GM19324 (cell line): Measurements from ENCODE around the gene USP34.
"Not testable (repeated sequence)": the region's sequence is repeated elsewhere in the genome, so short reads cannot be mapped to it uniquely, and the experiment has no call there.

Source experiments
- ATAC-seq: cut with Tn5 transposase; IDR thresholded peaks from one replicate; pipeline ENCODE4 v1.9.1; 2021; ENCODE audit warnings: mild to moderate bottlenecking, moderate library complexity; ENCODE audit not compliant: unreplicated experiment, low FRiP score

The USP34 gene

DNA sequence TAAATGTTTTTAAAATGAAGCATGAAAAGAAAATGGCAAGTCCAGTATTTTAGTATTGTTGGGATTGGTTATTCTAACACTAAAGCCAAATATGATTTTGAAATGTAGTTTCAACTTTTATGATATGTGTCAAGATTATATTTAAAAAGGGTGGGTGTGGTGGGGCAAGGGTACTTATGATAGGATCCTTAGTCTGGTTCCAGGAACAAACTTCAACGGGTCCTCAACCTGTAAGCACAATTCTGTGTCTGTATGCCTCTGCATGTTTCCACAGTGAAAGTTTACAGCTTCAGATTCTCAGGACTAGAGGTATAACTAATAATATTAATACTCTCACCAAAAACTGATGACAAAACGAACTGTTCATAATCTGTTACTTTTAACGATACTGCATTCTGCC is 5.8 kb downstream of the USP34 start:
- ATAC-seq = no peak

DNA sequence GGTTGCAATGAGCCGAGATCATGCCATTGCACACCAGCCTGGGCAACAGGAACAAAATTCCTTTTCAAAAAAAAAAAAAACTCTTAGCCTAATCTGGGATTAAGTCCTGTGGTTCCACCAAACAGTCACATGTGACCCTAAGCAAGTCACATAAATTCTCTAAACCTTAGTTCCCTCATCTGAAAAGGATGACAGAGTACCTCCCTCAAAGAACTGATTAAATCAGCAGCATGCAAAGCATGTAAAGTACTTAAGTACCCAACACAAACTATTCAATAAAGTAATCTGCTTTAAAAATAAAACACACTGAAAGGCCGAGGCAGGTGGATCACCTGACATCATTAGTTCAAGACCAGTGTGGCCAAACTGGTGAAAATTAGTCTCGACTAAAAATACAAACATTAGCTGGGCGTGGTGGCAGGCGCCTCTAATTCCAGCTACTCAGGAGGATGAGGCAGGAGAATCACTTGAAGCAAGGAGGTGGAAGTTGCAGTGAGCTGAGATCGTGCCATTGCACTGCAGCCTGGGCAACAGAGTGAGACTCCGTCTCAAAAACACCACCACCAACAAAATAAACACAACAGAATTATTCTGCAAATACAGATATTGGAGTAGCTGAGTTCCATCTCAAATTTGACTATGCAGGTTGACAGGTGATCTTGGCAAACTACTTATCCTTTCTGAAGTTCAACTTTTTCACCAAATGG is 7.0 kb downstream of the USP34 start:
- no peak for ATAC-seq

DNA sequence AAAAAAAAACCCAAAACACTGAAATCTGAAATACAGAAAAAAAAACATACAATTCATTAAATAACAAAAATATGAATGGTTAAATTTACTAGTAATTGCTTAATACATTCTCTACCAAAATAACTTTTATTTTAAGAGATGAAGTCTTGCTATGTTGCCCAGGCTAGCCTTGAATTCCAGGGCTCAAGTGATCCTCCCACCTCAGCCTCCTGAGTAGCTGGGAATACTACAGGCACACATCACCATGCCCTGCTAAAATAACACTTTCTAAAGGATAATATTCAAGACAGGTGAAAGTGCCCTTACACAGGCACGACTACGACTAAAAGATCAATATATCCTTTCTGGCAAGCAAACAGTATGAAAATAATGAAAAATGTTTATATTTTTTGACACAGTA is 9.5 kb downstream of the USP34 start:
- ATAC-seq = no peak

DNA sequence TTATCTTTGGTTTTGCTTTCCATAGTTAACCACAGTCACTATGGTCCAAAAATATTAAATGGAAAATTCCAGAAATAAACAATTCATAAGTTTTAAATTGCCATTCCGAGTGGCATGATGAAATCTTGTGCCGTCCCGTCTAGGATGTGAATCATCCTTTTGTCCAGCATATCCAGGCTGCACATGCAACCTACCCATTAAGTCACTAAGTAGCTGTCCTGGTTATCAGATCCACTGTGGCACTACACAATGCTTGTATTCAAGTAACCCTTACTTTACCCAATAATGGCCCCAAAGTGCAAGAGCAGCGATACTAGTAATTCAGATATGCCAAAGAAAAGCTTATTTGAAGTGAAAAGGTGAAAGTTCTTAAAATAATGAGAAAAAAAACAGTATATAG is 10.7 kb downstream of the USP34 start:
- no peak for ATAC-seq

DNA sequence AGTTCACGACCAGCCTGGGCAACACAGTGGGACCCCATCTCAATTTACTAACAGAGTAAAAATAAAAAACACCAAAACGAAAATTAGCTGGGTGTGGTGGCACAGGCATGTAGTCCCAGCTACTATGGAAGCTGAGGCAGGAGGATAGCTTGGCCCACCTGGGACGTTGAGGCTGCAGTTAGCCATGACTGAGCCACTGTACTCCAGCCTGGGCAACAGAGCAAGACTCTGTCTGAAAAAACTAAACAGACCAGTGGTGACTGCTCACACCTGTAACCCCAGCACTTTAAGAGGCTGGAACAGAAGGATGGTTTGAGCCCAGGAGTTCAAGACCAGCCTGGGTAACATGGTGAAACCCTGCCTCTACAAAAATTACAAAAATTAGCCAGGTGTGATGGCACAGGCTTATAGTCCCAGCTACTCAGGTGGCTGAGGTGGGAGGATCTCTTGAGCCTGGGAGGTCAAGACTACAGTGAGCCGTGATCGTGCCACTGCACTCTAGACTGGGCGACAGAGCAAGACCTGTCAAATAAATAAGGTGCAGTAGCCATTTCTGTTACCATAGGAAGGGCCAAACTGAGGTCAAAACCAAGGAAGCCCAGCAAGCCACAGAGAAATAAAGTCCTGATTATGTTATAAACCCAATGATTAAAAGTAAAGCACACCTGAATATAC is 14.0 kb downstream of the USP34 start:
- ATAC-seq = no peak

DNA sequence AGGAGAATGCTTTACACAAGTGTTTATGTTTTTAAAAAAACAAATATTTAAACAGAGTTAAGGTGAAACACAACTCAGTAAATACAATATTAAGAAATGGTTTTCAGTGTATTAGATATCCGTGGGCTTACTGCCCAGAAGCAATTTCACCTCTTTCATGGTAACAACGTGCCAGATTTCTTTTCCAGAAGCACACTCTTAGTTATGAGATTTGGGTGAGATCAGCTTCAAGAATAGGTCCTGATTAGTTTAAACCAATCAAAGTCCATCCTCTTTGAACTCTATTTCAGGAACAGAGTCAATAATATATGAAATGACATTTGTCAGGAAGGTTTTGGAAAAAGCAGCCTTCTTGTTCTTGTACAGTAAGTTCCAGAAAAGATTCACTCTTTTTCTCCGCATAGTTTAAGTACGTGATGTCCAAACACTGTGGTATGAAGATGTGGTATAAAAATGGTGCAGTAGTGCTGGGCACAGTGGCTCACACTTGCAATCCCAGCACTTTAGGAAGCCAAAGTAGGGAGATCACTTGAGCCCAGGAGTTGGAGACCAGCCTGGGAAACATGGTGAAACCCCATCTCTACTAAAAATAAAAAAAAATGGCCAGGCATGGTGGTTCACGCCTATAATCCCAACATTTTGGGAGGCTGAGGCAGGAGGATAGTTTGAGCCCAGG is 14.7 kb downstream of the USP34 start:
- no peak for ATAC-seq

DNA sequence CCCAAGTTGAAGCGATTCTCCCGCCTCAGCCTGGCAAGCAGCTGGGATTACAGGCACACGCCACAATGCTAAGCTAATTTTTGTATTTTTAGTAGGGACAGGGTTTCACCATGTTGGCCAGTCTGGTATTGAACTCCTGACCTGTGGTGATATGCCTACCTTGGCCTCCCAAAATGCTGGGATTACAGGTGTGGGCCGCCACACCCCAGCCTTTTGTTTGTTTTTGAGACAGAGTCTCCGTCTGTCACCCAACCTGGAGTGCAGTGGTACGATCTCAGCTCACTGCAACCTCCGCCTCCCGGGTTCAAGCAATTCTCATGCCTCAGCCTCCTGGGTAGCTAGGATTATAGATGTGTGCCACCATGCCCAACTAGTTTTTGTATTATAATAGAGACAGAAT is 15.9 kb downstream of the USP34 start:
- ATAC-seq = not testable (repeated sequence)

DNA sequence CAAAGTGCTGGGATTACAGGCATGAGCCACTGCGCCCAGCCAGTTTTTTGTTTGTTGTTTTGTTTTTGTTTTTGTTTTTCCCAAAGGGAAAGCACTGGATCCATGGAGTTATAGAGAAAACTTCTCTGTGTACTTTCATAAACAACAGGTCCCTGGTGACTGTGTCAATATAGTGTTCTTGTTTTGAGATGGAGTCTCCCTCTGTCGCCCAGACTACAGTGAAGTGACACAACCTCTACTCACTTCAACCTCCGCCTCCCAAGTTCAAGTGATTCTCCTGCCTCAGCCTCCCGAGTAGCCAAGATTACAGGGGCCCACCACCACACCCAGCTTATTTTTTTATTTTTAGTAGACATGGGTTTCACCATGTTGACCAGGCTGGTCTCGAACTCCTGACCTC is 16.5 kb downstream of the USP34 start:
- no peak for ATAC-seq

DNA sequence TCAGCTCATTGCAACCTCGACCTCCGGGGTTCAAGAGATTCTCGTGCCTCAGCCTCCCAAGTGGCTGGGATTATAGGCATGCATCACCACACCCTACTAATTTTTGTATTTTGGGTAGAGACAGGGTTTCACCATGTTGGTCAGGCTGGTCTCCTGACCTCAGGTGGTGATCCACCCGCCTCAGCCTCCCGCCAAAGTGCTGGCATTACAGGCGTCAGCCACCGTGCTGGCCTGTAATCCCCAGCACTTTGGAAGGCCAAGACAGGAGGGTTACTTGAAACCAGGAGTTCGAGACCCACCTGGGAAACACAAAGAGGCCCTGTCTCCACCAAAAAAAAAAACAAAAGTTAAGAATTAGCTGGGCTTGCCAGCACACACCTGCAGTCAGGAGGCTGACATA is 18.5 kb downstream of the USP34 start:
- no peak for ATAC-seq

DNA sequence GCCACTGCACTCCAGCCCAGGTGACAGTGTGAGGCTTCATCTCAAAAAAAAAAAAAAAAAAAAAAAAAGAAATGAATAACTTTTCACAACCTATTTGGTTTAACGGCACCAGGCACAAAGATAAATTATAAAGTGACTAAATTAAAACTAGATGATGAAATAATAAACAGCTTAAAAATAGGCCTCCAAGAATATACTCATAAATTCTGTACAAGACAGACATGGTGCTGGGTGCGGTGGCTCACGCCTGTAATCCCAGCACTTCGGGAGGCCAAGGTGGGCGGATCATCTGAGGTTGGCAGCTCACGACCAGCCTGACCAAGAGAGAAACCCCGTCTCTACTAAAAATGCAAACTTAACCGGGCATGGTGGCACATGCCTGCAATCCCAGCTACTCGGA is 19.7 kb downstream of the USP34 start:
- ATAC-seq = no peak

DNA sequence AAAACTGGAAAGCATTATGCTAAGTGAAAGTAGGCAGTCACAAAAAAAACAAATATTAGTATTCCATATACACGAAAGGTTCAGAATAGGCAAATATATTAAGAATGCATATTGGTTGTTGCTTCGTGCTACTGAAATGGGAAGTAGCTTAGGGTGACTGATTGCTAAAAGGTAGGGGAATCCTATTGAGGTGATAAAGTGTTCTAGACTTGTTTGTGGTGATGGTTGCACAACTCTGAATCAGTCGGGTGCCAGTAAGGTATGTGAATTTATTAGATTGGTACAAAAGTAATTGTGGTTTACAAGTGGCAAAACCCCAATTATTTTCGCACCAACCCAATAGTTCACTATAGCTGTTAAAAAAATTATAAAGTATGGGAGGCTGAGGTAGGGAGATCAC is 20.7 kb downstream of the USP34 start:
- ATAC-seq = no peak

DNA sequence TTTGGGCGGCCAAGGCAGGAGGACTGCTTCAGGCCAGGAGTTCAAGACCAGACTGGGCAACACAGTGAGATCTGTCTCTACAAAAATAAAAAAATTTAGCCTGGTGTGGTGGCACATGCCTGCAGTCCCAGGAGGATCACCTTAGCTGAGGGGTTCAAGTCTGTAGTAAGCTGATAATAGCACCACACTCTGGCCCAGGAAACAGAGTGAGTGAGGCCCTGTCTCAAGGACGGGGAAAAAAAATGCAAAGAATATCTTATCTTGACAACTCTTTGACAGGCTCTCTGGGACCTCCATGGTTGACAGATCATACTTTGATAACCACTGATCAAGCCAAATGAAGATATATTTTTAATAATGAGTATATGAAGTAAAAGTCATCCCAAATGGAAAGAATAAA is 22.7 kb downstream of the USP34 start:
- no peak for ATAC-seq

DNA sequence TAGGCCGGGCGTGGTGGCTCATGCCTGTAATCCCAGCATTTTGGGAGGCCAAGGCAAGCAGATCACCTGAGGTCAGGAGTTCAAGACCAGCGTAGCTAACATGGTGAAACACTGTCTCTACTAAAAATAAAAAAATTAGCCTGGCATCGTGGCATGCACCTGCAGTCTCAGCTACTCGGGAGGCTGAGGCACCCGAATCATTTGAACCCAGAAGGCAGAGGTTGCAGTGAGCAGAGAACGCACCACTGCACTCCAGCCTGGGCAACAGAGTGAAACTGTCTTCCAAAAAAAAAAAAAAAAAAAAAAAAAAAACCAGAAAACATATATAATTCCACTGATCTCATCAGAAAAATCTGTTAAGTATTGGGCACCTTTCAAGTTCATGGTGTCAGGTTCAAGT is 23.9 kb downstream of the USP34 start:
- not testable (repeated sequence) for ATAC-seq

DNA sequence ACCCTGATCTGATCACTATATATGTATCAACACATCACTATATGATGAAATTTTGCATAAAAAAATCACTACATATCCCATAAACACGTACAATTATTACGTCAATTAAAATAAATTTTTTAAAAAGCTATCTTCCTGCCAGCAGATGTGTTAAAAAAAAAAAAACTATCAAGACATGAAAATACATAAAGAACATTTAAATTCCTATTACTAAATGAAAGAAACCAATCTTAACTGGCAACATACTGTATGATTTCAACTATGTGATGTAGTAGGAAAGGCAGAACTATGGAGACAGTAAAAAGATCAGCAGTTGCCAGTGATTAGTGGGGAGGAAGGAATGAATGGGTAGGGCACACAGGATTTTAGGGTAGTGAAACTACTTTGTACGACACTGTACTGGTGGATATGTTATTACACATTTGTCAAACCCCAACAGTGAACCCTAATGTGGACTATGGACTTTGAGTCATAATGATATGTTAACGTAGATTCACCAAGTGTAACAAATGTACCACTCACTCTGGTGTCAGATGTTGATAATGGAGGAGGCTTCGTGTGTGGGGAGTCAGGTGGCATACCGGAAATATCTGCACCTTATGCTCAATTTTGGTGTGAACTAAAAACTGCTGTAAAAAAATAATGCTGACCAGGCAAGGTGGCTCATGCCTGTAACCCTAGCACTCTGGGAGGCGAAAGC is 27.4 kb downstream of the USP34 start:
- ATAC-seq = peak; percentile 91

DNA sequence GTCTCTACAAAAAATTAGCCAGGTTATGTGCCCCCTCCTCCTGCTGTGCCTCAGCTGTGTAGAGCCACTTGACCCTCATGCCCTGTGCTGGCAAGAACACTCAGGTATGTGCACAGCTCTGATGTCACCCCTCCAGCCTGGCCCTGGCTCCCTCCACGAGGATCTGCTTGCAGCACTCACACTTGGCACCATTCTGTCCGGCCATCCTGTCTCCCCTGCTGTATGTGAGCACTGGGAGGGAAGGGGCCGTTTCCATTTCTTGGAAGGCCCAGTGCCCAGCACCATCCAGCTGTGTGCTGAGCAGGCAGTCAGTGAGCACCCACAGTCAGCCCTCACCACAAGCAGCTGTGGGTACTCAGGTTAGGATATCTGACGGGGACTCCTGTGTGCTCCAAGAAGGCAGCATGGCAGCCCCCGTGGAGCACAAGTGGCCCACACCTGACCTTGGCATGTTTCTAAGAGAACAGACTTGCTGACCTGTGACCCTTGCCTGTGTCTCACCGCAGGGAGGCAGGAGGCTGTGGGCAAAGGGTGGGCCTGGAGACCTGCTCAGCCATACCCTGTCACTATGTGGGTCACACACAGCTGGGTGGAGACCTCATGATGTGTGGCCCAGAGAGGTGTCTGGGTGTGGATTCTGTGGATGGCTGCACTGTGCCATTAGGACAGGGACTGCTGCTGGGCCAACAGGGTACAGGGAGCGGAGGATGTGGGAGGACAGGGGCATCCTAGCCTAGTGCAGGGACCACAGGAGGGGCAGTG is 31.5 kb downstream of the USP34 start:
- ATAC-seq = no peak

DNA sequence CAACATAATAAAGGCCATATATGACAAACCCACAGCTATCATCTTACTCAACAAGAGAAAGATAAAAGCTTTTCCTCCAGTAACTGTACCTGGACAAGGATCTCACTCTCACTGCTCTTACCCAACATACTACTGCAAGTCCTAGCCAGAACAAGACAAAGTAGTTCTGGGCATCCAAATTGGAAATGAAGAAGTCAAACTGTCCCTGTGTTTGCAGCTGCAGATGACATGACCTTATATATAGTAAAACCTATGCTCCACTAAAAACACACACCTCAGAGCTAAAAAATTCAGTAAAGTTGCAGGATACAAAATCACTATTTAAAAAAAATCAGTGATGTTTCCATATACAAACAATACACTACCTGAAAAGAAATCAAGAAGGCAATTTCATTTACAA is 32.2 kb downstream of the USP34 start:
- ATAC-seq = no peak

DNA sequence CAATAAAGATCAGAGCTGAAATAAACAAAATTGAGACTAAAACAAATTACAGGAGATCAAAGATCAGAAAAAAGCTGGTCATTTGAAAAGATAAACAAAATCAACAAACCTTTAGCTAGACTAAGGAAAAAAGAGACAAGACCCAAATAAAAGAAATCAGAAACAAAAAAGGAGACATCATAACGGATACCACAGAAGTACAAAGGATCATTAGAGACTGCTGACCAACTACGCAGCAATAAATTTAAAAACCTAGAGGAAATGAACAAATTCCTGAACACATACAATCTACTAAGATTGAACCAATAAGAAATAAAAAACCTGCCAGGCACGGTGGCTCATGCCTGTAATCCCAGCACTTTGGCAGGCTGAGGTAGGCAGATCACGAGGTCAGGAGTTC is 33.7 kb downstream of the USP34 start:
- no peak for ATAC-seq

DNA sequence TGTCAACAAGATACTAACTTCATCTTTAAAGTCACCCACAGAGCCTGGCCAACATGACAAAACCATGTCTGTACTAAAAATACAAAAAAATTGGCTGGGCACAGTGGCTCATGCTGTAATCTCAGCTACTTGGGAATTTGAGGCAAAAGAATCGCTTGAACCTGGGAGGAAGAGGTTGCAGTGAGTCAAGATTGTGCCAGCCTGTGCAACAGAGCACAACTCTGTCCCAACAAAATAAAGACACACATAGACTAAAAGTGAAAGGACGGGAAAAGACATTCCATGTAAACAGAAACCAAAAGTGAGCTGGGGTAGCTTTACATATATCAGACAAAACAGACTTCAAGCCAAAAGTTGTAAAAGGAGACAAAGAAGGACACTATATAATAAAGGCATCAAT is 34.8 kb downstream of the USP34 start:
- no peak for ATAC-seq

DNA sequence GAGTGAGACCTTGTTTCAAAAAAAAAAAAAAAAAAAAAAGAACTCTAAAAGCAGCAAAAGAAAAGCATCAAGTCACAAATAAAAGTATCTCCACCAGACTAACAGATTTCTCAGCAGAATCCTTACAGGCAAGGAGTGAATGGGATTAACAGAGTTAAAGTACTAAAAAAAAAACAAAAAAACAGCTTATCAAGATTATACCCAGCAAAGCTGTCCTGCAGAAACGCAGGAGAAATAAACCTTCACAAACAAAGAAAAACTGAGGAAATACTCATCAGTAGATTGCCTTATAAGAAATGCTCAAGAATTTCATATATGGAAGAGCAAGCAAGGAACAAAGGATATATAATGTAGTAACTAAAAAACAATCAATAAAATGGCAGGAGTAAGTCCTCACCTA is 35.6 kb downstream of the USP34 start:
- no peak for ATAC-seq

DNA sequence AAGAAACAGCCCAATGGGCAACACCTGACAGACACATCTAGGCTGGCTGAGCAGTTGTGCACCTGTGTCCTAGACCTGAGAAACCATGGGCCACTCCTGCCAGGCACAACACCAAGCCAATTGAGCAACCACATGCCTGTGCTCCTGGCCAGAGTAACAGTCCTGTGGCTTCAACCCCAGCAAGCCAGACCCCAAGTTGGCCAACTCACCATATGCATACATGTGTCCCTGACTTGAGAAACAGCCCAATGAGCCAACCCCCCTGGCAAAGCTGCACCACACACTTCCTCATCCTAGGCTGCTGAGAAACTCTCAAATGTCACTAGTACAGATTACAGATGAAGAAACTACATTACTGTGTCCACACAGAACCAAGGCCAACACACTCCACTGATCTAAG is 36.6 kb downstream of the USP34 start:
- ATAC-seq = no peak

DNA sequence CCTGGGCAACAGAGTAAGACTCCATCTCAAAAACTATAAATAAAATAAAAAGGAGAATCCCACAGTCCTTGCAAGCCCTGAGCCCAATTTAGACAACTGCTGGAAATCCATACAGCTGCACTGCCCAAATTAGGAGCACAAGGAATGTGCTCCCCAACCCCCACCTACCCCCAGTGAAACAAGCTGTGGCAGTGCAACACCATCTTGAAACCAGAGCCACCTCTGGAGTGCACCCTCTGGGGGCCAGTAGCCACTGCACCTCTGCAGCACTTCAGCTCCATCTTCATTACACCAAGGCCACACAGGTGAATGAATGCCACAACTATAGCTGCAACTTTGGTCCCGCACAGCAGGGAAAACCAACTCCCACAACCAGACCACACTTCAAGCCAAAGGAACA is 37.3 kb downstream of the USP34 start:
- ATAC-seq = no peak
